Stimulated activated CD8-positive, alpha-beta memory T cell treated with anti-CD3 and anti-CD28 coated beads, Interleukin-15, amount 100 ng/mL, for 1 hour (primary cell): ENCODE results near the gene STARD10.
A peak's percentile ranks its signal among the peaks of the same experiment; 100 is the strongest.
"Not testable (repeated sequence)": the region's sequence is repeated elsewhere in the genome, so short reads cannot be mapped to it uniquely, and the experiment has no call there.

Source experiments
- DNase-seq: peaks from one replicate; pipeline ENCODE4 v3.0.0-alpha.2; 2020; ENCODE audit warnings: low read depth

STARD10 gene

GRCh38 chr11:72793425-72794367 is at the start of gene STARD10:
Gene STARD10 (minus strand): TSS chr11:72794047. CDS start chr11:72781181, 12,866 bp downstream.
- peak; percentile 91 for DNase-seq

GRCh38 chr11:72842653-72843330 is 48.9 kb upstream of the STARD10 start:
- no peak for DNase-seq

- DNase-seq: no peak
Measured at GRCh38 chr11:72842126-72842525, 48.3 kb upstream of the STARD10 start.

- DNase-seq: no peak
Measured at GRCh38 chr11:72841397-72841796, 47.5 kb upstream of the STARD10 start.

- DNase-seq: no peak
Measured at GRCh38 chr11:72840780-72841179, 46.9 kb upstream of the STARD10 start.

GRCh38 chr11:72838691-72839305 is 45.0 kb upstream of the STARD10 start:
- DNase-seq: no peak

- no peak for DNase-seq
Measured at GRCh38 chr11:72836111-72836510, 42.3 kb upstream of the STARD10 start.

GRCh38 chr11:72834905-72835304 is 41.1 kb upstream of the STARD10 start:
- DNase-seq: no peak

GRCh38 chr11:72833811-72834493 is 40.1 kb upstream of the STARD10 start:
- DNase-seq: no peak

GRCh38 chr11:72833083-72833733 is 39.4 kb upstream of the STARD10 start:
- no peak for DNase-seq

- no peak for DNase-seq
Measured at GRCh38 chr11:72832301-72833082, 38.6 kb upstream of the STARD10 start.

- DNase-seq: no peak
Measured at GRCh38 chr11:72831521-72832300, 37.9 kb upstream of the STARD10 start.

GRCh38 chr11:72829884-72830533 is 36.2 kb upstream of the STARD10 start:
- DNase-seq: no peak

GRCh38 chr11:72829178-72829577 is 35.3 kb upstream of the STARD10 start:
- DNase-seq: no peak

GRCh38 chr11:72828692-72829101 is 34.9 kb upstream of the STARD10 start:
- DNase-seq: no peak

GRCh38 chr11:72828081-72828567 is 34.3 kb upstream of the STARD10 start:
- no peak for DNase-seq

GRCh38 chr11:72827656-72828055 is 33.8 kb upstream of the STARD10 start:
- DNase-seq: not testable (repeated sequence)

- DNase-seq: no peak
Measured at GRCh38 chr11:72826942-72827480, 33.2 kb upstream of the STARD10 start.
